SK-N-SH (cell line): ENCODE results near the gene PABPC1L. TPM values are rescaled to one million over a fixed set of nuclear protein-coding genes. Genes with fewer than 3 reads are reported as not detected.

ENCODE experiments used
- CTCF ChIA-PET: fragments of 300-600, 350-600 bp; formaldehyde crosslinking; extraction: SDS; loops from one replicate; lab custom pipeline; 2021; lab: Yijun Ruan, JAX
- POLR2A ChIA-PET: fragments of 350-600 bp; sonication (Branson Sonifier 250); formaldehyde crosslinking; extraction: SDS; loops from one replicate; lab custom pipeline; 2020; ENCODE audit warnings: antibody characterized with exemption, inconsistent platforms; lab: Yijun Ruan, JAX
- DNase-seq: peaks from one replicate; pipeline ENCODE4 v3.0.0; 2012
- H2AFZ ChIP-seq: fragments of 200-600 bp; sonication (generic); 2 replicates; pipeline ENCODE4 v1.8.1; 2016; ENCODE audit warnings: antibody characterized with exemption, mild to moderate bottlenecking, low read depth
- H3F3A ChIP-seq: fragments of 200-600 bp; sonication (generic); replicated peaks from 2 replicates; pipeline ENCODE3; 2016; ENCODE audit warnings: antibody characterized with exemption, mild to moderate bottlenecking; ENCODE audit not compliant: insufficient read depth
- H3K27ac ChIP-seq, 2 experiments: fragments of 200-500 bp in 1 of 2; fragments of 200-600 bp in 1 of 2; sonication (Bioruptor generic) in 1 of 2; sonication (generic), shearing (Covaris generic) in 1 of 2; 2 replicates each; pipeline versions ENCODE4 v1.5.1 to v1.6.1; 2014 to 2016; ENCODE audit warnings: low read depth in 2 of 2, inconsistent platforms in 1 of 2, low read length in 1 of 2, mild to moderate bottlenecking in 1 of 2, mixed read lengths in 1 of 2
- H3K27me3 ChIP-seq: fragments of 200-600 bp; sonication (generic), shearing (Covaris generic); 2 replicates; pipeline ENCODE4 v1.6.1; 2016; ENCODE audit warnings: mixed run types; ENCODE audit not compliant: insufficient read depth
- H3K36me3 ChIP-seq, 2 experiments: fragments of 200-500 bp in 1 of 2; fragments of 200-600 bp in 1 of 2; sonication (Bioruptor generic) in 1 of 2; sonication (generic) in 1 of 2; replicated peaks in 1 of 2; 2 replicates each; pipeline versions ENCODE3 to v1.5.1; 2014 to 2016; ENCODE audit warnings: low read length in 1 of 2, mild to moderate bottlenecking in 1 of 2; ENCODE audit not compliant: insufficient read depth in 2 of 2, control insufficient read depth in 1 of 2
- H3K4me1 ChIP-seq, 2 experiments: fragments of 200-500 bp in 1 of 2; fragments of 200-600 bp in 1 of 2; sonication (Bioruptor generic) in 1 of 2; sonication (generic), shearing (Covaris generic) in 1 of 2; 2 replicates each; pipeline versions ENCODE4 v1.5.1 to v1.6.1; 2014 to 2016; ENCODE audit warnings: low read depth in 1 of 2, low read length in 1 of 2, mixed run types in 1 of 2; ENCODE audit not compliant: insufficient read depth in 2 of 2, control insufficient read depth in 1 of 2
- H3K4me2 ChIP-seq: fragments of 200-600 bp; sonication (generic), shearing (Covaris generic); 2 replicates; pipeline ENCODE4 v1.6.1; 2017; ENCODE audit warnings: mixed run types
- H3K4me3 ChIP-seq, 2 experiments: fragments of 200-500 bp in 1 of 2; fragments of 200-600 bp in 1 of 2; sonication (Bioruptor generic) in 1 of 2; sonication (generic), shearing (Covaris generic) in 1 of 2; 2 replicates each; pipeline versions ENCODE4 v1.5.1 to v1.8.1; 2014 to 2016; ENCODE audit warnings: low read depth in 2 of 2, inconsistent platforms in 1 of 2, low read length in 1 of 2, mild to moderate bottlenecking in 1 of 2, mixed read lengths in 1 of 2, moderate library complexity in 1 of 2
- H3K79me2 ChIP-seq: fragments of 200-600 bp; sonication (generic); 2 replicates; pipeline ENCODE4 v1.8.1; 2017; ENCODE audit warnings: mild to moderate bottlenecking; ENCODE audit not compliant: insufficient read depth
- H3K9ac ChIP-seq: fragments of 200-600 bp; sonication (generic); 2 replicates; pipeline ENCODE4 v1.6.1; 2017; ENCODE audit warnings: mixed run types
- H3K9me2 ChIP-seq: fragments of 200-600 bp; sonication (generic); 2 replicates; pipeline ENCODE4 v1.6.1; 2017; ENCODE audit warnings: mixed run types
- H3K9me3 ChIP-seq: fragments of 200-600 bp; sonication (generic); 2 replicates; pipeline ENCODE4 v1.6.1; 2017; ENCODE audit warnings: mixed run types, mild to moderate bottlenecking, moderate library complexity
- H4K20me1 ChIP-seq: fragments of 200-600 bp; sonication (generic); 2 replicates; pipeline ENCODE4 v1.6.1; 2017; ENCODE audit warnings: mild to moderate bottlenecking, mixed run types; ENCODE audit not compliant: insufficient read depth
- CTCF ChIP-seq: fragments of 200-600 bp; sonication (generic); IDR thresholded peaks from 2 replicates; pipeline ENCODE4 v1.6.1; 2017; ENCODE audit warnings: antibody characterized with exemption, mild to moderate bottlenecking, moderate library complexity
- EP300 ChIP-seq, 2 experiments: IDR thresholded peaks; 2 replicates each; pipeline versions ENCODE4 v1.4.0 to v1.6.1; 2012; ENCODE audit warnings: borderline replicate concordance in 1 of 2, low read depth in 1 of 2, low read length in 1 of 2
- EZH2phosphoT487 ChIP-seq: fragments of 200-600 bp; sonication (generic); IDR thresholded peaks from 2 replicates; pipeline ENCODE4 v1.6.1; 2017; ENCODE audit warnings: low read depth, mixed run types, mild to moderate bottlenecking, antibody characterized with exemption, moderate library complexity, borderline replicate concordance
- FOSL2 ChIP-seq: IDR thresholded peaks from 2 replicates; pipeline ENCODE4 v1.4.0; 2012; ENCODE audit warnings: low read depth, mild to moderate bottlenecking, moderate library complexity, borderline replicate concordance
- FOXM1 ChIP-seq: IDR thresholded peaks from 2 replicates; pipeline ENCODE4 v1.4.0; 2012; ENCODE audit warnings: low read depth, mild to moderate bottlenecking
- GABPA ChIP-seq: IDR thresholded peaks from 2 replicates; pipeline ENCODE4 v1.4.0; 2012; ENCODE audit warnings: low read depth, mild to moderate bottlenecking
- GATA2 ChIP-seq: sonication (generic); formaldehyde crosslinking; IDR thresholded peaks from 2 replicates; pipeline ENCODE4 v1.5.0; 2020; ENCODE audit warnings: mild to moderate bottlenecking, missing genetic modification reagents
- IRF3 ChIP-seq: fragments of 150-350 bp; IDR thresholded peaks from 2 replicates; pipeline ENCODE4 v1.6.1; 2016; ENCODE audit warnings: mild to moderate bottlenecking, low read depth, low read length
- MAX ChIP-seq: IDR thresholded peaks from 2 replicates; pipeline ENCODE4 v1.4.0; 2012; ENCODE audit warnings: low read depth
- MXI1 ChIP-seq: IDR thresholded peaks from 2 replicates; pipeline ENCODE4 v1.6.1; 2012; ENCODE audit warnings: mild to moderate bottlenecking, low read depth, low read length, improper control_type of control experiment
- NFIC ChIP-seq: IDR thresholded peaks from 2 replicates; pipeline ENCODE4 v1.4.0; 2012; ENCODE audit warnings: borderline replicate concordance
- RCOR1 ChIP-seq: fragments of 150-350 bp; IDR thresholded peaks from 2 replicates; pipeline ENCODE4 v1.6.1; 2017; ENCODE audit warnings: antibody characterized with exemption, low read length
- REST ChIP-seq: IDR thresholded peaks from 2 replicates; pipeline ENCODE4 v1.6.1; 2012; ENCODE audit warnings: mild to moderate bottlenecking, low read depth, low read length, moderate library complexity
- SIN3A ChIP-seq: IDR thresholded peaks from 2 replicates; pipeline ENCODE4 v1.6.1; 2012; ENCODE audit warnings: low read depth, mild to moderate bottlenecking, low read length, moderate library complexity, borderline replicate concordance
- TAF1 ChIP-seq: IDR thresholded peaks from 2 replicates; pipeline ENCODE4 v1.6.1; 2012; ENCODE audit warnings: low read depth, mild to moderate bottlenecking, low read length, moderate library complexity, borderline replicate concordance
- TEAD4 ChIP-seq: IDR thresholded peaks from 2 replicates; pipeline ENCODE4 v1.4.0; 2012; ENCODE audit warnings: mild to moderate bottlenecking, borderline replicate concordance; ENCODE audit not compliant: insufficient read depth
- USF1 ChIP-seq: IDR thresholded peaks from 2 replicates; pipeline ENCODE4 v1.4.0; 2012; ENCODE audit warnings: low read depth, borderline replicate concordance
- USF2 ChIP-seq: fragments of 150-350 bp; IDR thresholded peaks from 2 replicates; pipeline ENCODE4 v1.6.1; 2017; ENCODE audit warnings: antibody characterized with exemption, low read length, low read depth, borderline replicate concordance
- WGBS: methylation state at CpG from one replicate; pipeline ENCODE4 v1.1.6; 2017; ENCODE audit warnings: low lambda C conversion rate; 5-methylcytosine and 5-hydroxymethylcytosine counted together
- polyA plus RNA-seq, 3 experiments: library from polyadenylated mRNA; depleted of rRNA; stranded (reverse); fragments of >200 nt; gene quantifications; 2 replicates each; pipeline ENCODE4 v1.2.3, GENCODE V29; 2012

PABPC1L gene
- polyA plus RNA-seq, 1 of the 3 experiments (the other 2 are of a cell fraction), result 205 TPM

- no peaks in the 10 kb centered on the region for H3K9me3 ChIP-seq
- no peaks in the 10 kb centered on the region for H3K79me2 ChIP-seq
- H3K9ac ChIP-seq, result no peak overlapping the region
- ChIA-PET CTCF (no interaction called here), POLR2A (no interaction called here)
- no peaks in the 10 kb centered on the region for H3K9me2 ChIP-seq
- peaks cover 6 to 28% of the 10 kb centered on the region in 2 experiments for H3K36me3 ChIP-seq
- H3K27me3 ChIP-seq, result no peaks in the 10 kb centered on the region
- H4K20me1 ChIP-seq, result no peaks in the 10 kb centered on the region
- no peaks in the 10 kb centered on the region for H3F3A ChIP-seq
- H3K27ac ChIP-seq, result no peak overlapping the region
- H3K4me1 ChIP-seq, result no peaks in the 10 kb centered on the region; a peak in 1 of 4 replicates
- no peak for DNase-seq
- H2AFZ ChIP-seq, result no peak overlapping the region
- no peak overlapping the region for H3K4me2 ChIP-seq
- 96% methylated on average over 3 of the region's 3 CpGs for WGBS
- H3K4me3 ChIP-seq, result no peak overlapping the region
- TF ChIP-seq RCOR1 (no peak), FOSL2 (no peak), FOXM1 (no peak), IRF3 (no peak), GABPA (no peak), USF2 (no peak), MAX (no peak), TAF1 (no peak), USF1 (no peak)
Measured at GRCh38 chr20:44928595-44928994, 18.7 kb downstream of the PABPC1L start.

GRCh38 chr20:44930517-44931168 is 20.8 kb downstream of the PABPC1L start:
- POLR2A ChIA-PET, result interaction anchor here (1.1 kb wide), 1 partner anchor 10 kb away, joined by 3 read pairs; no protein-coding TSS in a partner anchor
- 94% methylated on average over 17 of the region's 18 CpGs for WGBS
- TF ChIP-seq EZH2phosphoT487 (no peak), SIN3A (no peak), GABPA (no peak), NFIC (no peak), CTCF (no peak), GATA2 (CRISPR knock-in tag) (no peak), MXI1 (no peak), EP300 (IDR thresholded peaks at IDR 0.05; ENCODE audit: borderline replicate concordance in 1 of 2, low read depth in 1 of 2, low read length in 1 of 2) (no peak), TAF1 (no peak), REST (no peak), TEAD4 (no peak)

More at GRCh38 chr20:44930517-44931168, 20.8 kb downstream of the PABPC1L start:
- no peak overlapping the region for H3K9ac ChIP-seq
- no peak overlapping the region for H3K27ac ChIP-seq
- H3F3A ChIP-seq, result no peaks in the 10 kb centered on the region
- H4K20me1 ChIP-seq, result no peaks in the 10 kb centered on the region
- no peaks in the 10 kb centered on the region for H3K4me1 ChIP-seq
- H3K4me2 ChIP-seq, result no peak overlapping the region
- no peaks in the 10 kb centered on the region for H3K79me2 ChIP-seq
- CTCF ChIA-PET, result no interaction called here
- peaks cover 12 to 29% of the 10 kb centered on the region in 2 experiments for H3K36me3 ChIP-seq
- no peaks in the 10 kb centered on the region for H3K27me3 ChIP-seq
- H3K9me3 ChIP-seq, result no peaks in the 10 kb centered on the region
- DNase-seq, result no peak
- no peak overlapping the region for H2AFZ ChIP-seq
- no peak overlapping the region for H3K4me3 ChIP-seq
- no peaks in the 10 kb centered on the region for H3K9me2 ChIP-seq
